Measurements from ENCODE around the gene MYH11. TPM values are rescaled to one million over a fixed set of nuclear protein-coding genes. Genes with fewer than 3 reads are reported as not detected.

Gene MYH11
- total and polyA plus RNA-seq, 2 of the 13 experiments (the other 11 are each of a cell fraction or from before 2014, with no cell fraction given): not detected

- TF ChIP-seq GRHL1 (CRISPR knock-in tag; conservative IDR thresholded peaks at IDR 0.05) (no peak), MXD4 (CRISPR knock-in tag; IDR thresholded peaks at IDR 0.05) (peak; percentile 46; the same call in 1 of the 2 replicates), MIXL1 (CRISPR knock-in tag; IDR thresholded peaks at IDR 0.05) (peak; percentile 63), FOXP4 (CRISPR knock-in tag; IDR thresholded peaks at IDR 0.05) (no peak), ZNF703 (CRISPR knock-in tag; IDR thresholded peaks at IDR 0.05; ENCODE audit: borderline replicate concordance) (no peak), ISX (CRISPR knock-in tag; conservative IDR thresholded peaks at IDR 0.05) (0 out of 2 replicates have a peak, but pooled peaks have one; percentile 46), RFX5 (IDR thresholded peaks at IDR 0.05; ENCODE audit: low read depth, low read length) (no peak), ZNF550 (CRISPR knock-in tag; IDR thresholded peaks at IDR 0.05; ENCODE audit: borderline replicate concordance) (no peak), TFAP4 (IDR thresholded peaks at IDR 0.05; ENCODE audit: borderline replicate concordance, low read depth) (no peak), ZNF256 (CRISPR knock-in tag; conservative IDR thresholded peaks at IDR 0.05) (peak; percentile 68; the same call in 1 of the 2 replicates), ZNF605 (CRISPR knock-in tag; IDR thresholded peaks at IDR 0.05) (no peak), ZNF570 (CRISPR knock-in tag; IDR thresholded peaks at IDR 0.05; ENCODE audit: borderline replicate concordance) (no peak), ZMAT5 (CRISPR knock-in tag; IDR thresholded peaks at IDR 0.05; ENCODE audit: borderline replicate concordance, low read depth) (no peak), ZKSCAN1 (IDR thresholded peaks at IDR 0.05; ENCODE audit: low read length) (no peak), NFYC (CRISPR knock-in tag; IDR thresholded peaks at IDR 0.05) (no peak), YEATS2 (CRISPR knock-in tag; IDR thresholded peaks at IDR 0.05; ENCODE audit: borderline replicate concordance) (no peak), JARID2 (CRISPR knock-in tag; IDR thresholded peaks at IDR 0.05; ENCODE audit: insufficient replicate concordance) (no peak), ELF3 (CRISPR knock-in tag; IDR thresholded peaks at IDR 0.05) (no peak), MTERF4 (CRISPR knock-in tag; IDR thresholded peaks at IDR 0.05) (0 out of 2 replicates have a peak, but pooled peaks have one; percentile 33), ZNF574 (CRISPR knock-in tag; IDR thresholded peaks at IDR 0.05) (peak; percentile 55; the same call in 1 of the 2 replicates)
Measured at GRCh38 chr16:15777533-15778203, 79.2 kb downstream of the MYH11 start (continued).

Measured in HepG2 (cell line).